PC-9 (cell line): Measurements from ENCODE around the gene HIF1A. TPM values are rescaled to one million over a fixed set of nuclear protein-coding genes. Genes with fewer than 3 reads are reported as not detected.

Source experiments
- BruUV-seq: library from RNA; stranded (reverse); fragments of 400-500 nt; replicated peaks from 2 replicates; lab custom pipeline; 2021; lab: Mats Ljungman, UMichigan
- CTCF ChIA-PET: fragments of 300-600 bp; sonication (Branson Sonifier 250); formaldehyde crosslinking; loops from one replicate; lab custom pipeline; 2022; ENCODE audit warnings: antibody characterized with exemption; lab: Charles Lee
- POLR2A ChIA-PET: fragments of 300-600 bp; sonication (Branson Sonifier 250); formaldehyde crosslinking; loops from one replicate; lab custom pipeline; 2022; ENCODE audit warnings: antibody characterized with exemption; ENCODE audit not compliant: unreplicated experiment; lab: Charles Lee
- DNase-seq, 2 experiments: peaks; one replicate each; pipeline versions ENCODE4 v3.0.0 to v3.0.0-alpha.2; 2015 to 2022; ENCODE audit warnings: mixed read lengths in 1 of 2
- H2AFZ ChIP-seq: fragments of 200-600 bp; sonication (generic); 2 replicates; pipeline ENCODE4 v1.8.1; 2017; ENCODE audit warnings: antibody characterized with exemption
- H3F3A ChIP-seq: fragments of 200-600 bp; sonication (generic); 2 replicates; pipeline ENCODE4 v1.8.1; 2017; ENCODE audit warnings: antibody characterized with exemption, mild to moderate bottlenecking, low read depth; ENCODE audit not compliant: insufficient read depth
- H3K27ac ChIP-seq: fragments of 200-600 bp; sonication (generic); 2 replicates; pipeline ENCODE4 v1.6.1; 2016; ENCODE audit warnings: mixed run types
- H3K27me3 ChIP-seq: fragments of 200-600 bp; sonication (generic); 2 replicates; pipeline ENCODE4 v1.6.1; 2016; ENCODE audit warnings: low read depth, mixed run types; ENCODE audit not compliant: insufficient read depth
- H3K36me3 ChIP-seq: fragments of 200-600 bp; sonication (generic); 2 replicates; pipeline ENCODE4 v1.6.1; 2016; ENCODE audit warnings: low read depth, mixed run types
- H3K4me1 ChIP-seq: fragments of 200-600 bp; sonication (generic); replicated peaks from 2 replicates; pipeline ENCODE4 v1.6.1; 2016; ENCODE audit warnings: mixed run types; ENCODE audit not compliant: insufficient read depth
- H3K4me2 ChIP-seq: fragments of 200-600 bp; sonication (generic); 2 replicates; pipeline ENCODE4 v1.6.1; 2017; ENCODE audit warnings: mixed run types
- H3K4me3 ChIP-seq: fragments of 200-600 bp; sonication (generic); 2 replicates; pipeline ENCODE4 v1.6.1; 2016; ENCODE audit warnings: mixed run types
- H3K79me2 ChIP-seq: fragments of 200-600 bp; sonication (generic); 2 replicates; pipeline ENCODE4 v1.6.1; 2017; ENCODE audit warnings: low read depth, mixed run types
- H3K9me2 ChIP-seq: fragments of 200-600 bp; sonication (generic); 2 replicates; pipeline ENCODE4 v1.8.1; 2017; ENCODE audit warnings: mild to moderate bottlenecking; ENCODE audit not compliant: insufficient read depth
- H3K9me3 ChIP-seq: fragments of 200-600 bp; sonication (generic); 2 replicates; pipeline ENCODE4 v1.8.1; 2016; ENCODE audit warnings: low read depth; ENCODE audit not compliant: insufficient read depth
- H4K20me1 ChIP-seq: fragments of 200-600 bp; sonication (generic); 2 replicates; pipeline ENCODE4 v1.8.1; 2017; ENCODE audit not compliant: insufficient read depth
- EZH2 ChIP-seq: fragments of 200-600 bp; sonication (generic); IDR thresholded peaks from 2 replicates; pipeline ENCODE4 v1.8.0; 2017; ENCODE audit warnings: antibody characterized with exemption, low read depth
- intact Hi-C: fragments of 100-400 bp; cut with micrococcal nuclease; formaldehyde crosslinking; loops from one replicate; pipeline ENCODE4 v1.10.0; 2022; ENCODE audit not compliant: unreplicated experiment
- total RNA-seq: library from RNA; stranded (reverse); gene quantifications from 2 replicates; pipeline ENCODE4 v1.2.3, GENCODE V29; 2021
- TF ChIP-seq, protein P1 (sequence below): fragments of 200-600 bp; sonication (generic); conservative IDR thresholded peaks from 2 replicates; pipeline ENCODE4 v1.6.1; 2017; ENCODE audit warnings: mixed run types, antibody characterized with exemption, mild to moderate bottlenecking, moderate library complexity

HIF1A gene
- total RNA-seq, 1 experiment from 2014 or later: 146 TPM

DNA sequence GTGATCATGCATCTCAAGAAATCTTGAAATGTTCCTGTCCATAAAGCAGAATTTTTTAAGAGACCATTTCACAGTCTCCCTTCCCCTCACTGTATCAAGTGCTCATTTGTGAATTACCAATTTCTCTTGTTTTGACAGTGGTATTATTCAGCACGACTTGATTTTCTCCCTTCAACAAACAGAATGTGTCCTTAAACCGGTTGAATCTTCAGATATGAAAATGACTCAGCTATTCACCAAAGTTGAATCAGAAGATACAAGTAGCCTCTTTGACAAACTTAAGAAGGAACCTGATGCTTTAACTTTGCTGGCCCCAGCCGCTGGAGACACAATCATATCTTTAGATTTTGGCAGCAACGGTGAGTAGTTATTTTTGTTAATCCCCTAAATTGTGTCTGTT is 41.4 kb downstream of the HIF1A start:
- Histone ChIP-seq H3K27me3 (no peaks in the 10 kb centered on the region), H3K36me3 (peaks cover 84% of the 10 kb centered on the region), H3K79me2 (peaks cover 92% of the 10 kb centered on the region), H3K9me3 (peaks cover 4% of the 10 kb centered on the region; the same call in 1 of the 2 replicates), H3K9me2 (no peaks in the 10 kb centered on the region), H3K4me2 (no peak overlapping the region), H3K4me1 (no peaks in the 10 kb centered on the region), H3K27ac (peak overlapping the region; percentile 36), H2AFZ (no peak overlapping the region), H4K20me1 (peaks cover 7% of the 10 kb centered on the region), H3K4me3 (no peak overlapping the region), H3F3A (peaks cover 93% of the 10 kb centered on the region)
- no peak for DNase-seq
- ChIA-PET POLR2A (no interaction called here), CTCF (no interaction called here)
- intact Hi-C loops: loop anchor here (10.0 kb wide), 1 partner anchor 442 kb away; no protein-coding TSS in a partner anchor
- no TSS peak for BruUV-seq
- TF ChIP-seq EZH2: no peak
- TF ChIP-seq, protein P1, sequence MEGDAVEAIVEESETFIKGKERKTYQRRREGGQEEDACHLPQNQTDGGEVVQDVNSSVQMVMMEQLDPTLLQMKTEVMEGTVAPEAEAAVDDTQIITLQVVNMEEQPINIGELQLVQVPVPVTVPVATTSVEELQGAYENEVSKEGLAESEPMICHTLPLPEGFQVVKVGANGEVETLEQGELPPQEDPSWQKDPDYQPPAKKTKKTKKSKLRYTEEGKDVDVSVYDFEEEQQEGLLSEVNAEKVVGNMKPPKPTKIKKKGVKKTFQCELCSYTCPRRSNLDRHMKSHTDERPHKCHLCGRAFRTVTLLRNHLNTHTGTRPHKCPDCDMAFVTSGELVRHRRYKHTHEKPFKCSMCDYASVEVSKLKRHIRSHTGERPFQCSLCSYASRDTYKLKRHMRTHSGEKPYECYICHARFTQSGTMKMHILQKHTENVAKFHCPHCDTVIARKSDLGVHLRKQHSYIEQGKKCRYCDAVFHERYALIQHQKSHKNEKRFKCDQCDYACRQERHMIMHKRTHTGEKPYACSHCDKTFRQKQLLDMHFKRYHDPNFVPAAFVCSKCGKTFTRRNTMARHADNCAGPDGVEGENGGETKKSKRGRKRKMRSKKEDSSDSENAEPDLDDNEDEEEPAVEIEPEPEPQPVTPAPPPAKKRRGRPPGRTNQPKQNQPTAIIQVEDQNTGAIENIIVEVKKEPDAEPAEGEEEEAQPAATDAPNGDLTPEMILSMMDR: no peak

DNA sequence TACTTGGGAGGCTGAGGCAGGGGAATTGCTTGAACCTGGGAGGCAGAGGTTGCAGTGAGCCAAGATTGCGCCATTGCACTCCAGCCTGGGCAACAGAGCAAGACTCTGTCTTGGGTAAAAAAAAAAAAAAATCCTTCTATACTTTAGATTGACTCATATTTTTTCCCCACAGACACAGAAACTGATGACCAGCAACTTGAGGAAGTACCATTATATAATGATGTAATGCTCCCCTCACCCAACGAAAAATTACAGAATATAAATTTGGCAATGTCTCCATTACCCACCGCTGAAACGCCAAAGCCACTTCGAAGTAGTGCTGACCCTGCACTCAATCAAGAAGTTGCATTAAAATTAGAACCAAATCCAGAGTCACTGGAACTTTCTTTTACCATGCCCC is 42.6 kb downstream of the HIF1A start:
- H4K20me1 ChIP-seq: peaks cover 10% of the 10 kb centered on the region
- H3K79me2 ChIP-seq: peaks cover 89% of the 10 kb centered on the region
- H3K27ac ChIP-seq: no peak overlapping the region; the same call in 1 of the 2 replicates
- no peaks in the 10 kb centered on the region for H3K4me1 ChIP-seq
- no peaks in the 10 kb centered on the region for H3K27me3 ChIP-seq
- CTCF ChIA-PET: no interaction called here
- no peaks in the 10 kb centered on the region for H3K9me2 ChIP-seq
- H2AFZ ChIP-seq: no peak overlapping the region
- no peaks in the 10 kb centered on the region for H3K9me3 ChIP-seq
- intact Hi-C loops: loop anchor here (10.0 kb wide), 1 partner anchor 443 kb away; no protein-coding TSS in a partner anchor
- POLR2A ChIA-PET: no interaction called here
- BruUV-seq: no TSS peak
- H3K4me3 ChIP-seq: no peak overlapping the region
- peaks cover 83% of the 10 kb centered on the region for H3K36me3 ChIP-seq
- peaks cover 92% of the 10 kb centered on the region for H3F3A ChIP-seq
- no peak for TF ChIP-seq EZH2
- TF ChIP-seq, protein P1: no peak
- H3K4me2 ChIP-seq: no peak overlapping the region
- no peak for DNase-seq

DNA sequence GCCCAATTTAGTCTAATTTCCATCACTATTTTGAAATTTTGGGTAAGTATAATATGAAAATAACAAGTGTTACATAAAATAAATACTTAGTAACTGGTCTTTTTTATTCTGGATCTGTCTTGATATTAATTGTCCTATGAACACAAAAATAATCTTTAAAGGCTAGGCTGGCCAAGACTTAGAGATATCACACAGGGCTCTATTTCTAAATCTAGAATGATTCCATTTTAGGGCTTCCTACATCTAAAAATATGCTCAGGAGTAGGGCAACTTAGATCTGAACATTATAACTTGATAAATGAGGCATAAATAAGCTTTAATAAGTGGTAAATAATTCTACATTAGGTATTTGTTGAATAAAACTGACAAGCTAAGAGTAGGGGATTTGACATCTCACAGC is 43.8 kb downstream of the HIF1A start:
- CTCF ChIA-PET: no interaction called here

More for the DNA sequence above, 43.8 kb downstream of the HIF1A start:
- peak overlapping the region; percentile 20; the same call in 1 of the 2 replicates for H3K27ac ChIP-seq
- intact Hi-C loops: loop anchor here (10.0 kb wide), 1 partner anchor 444 kb away; no protein-coding TSS in a partner anchor
- H3K4me3 ChIP-seq: no peak overlapping the region
- H3F3A ChIP-seq: peaks cover 93% of the 10 kb centered on the region
- POLR2A ChIA-PET: interaction anchor here (0.6 to 0.7 kb wide), 2 partner anchors 60 to 521 kb away, joined by 3 read pairs; no protein-coding TSS in a partner anchor
- no peaks in the 10 kb centered on the region for H3K9me2 ChIP-seq
- H3K4me2 ChIP-seq: no peak overlapping the region
- peaks cover 22% of the 10 kb centered on the region for H4K20me1 ChIP-seq
- DNase-seq: no peak
- no peaks in the 10 kb centered on the region for H3K4me1 ChIP-seq
- BruUV-seq: no TSS peak
- H3K27me3 ChIP-seq: no peaks in the 10 kb centered on the region
- no peak overlapping the region for H2AFZ ChIP-seq
- peaks cover 89% of the 10 kb centered on the region for H3K79me2 ChIP-seq
- no peaks in the 10 kb centered on the region for H3K9me3 ChIP-seq
- H3K36me3 ChIP-seq: peaks cover 88% of the 10 kb centered on the region
- no peak for TF ChIP-seq EZH2
- TF ChIP-seq, protein P1: no peak
